Endothelial cell of hepatic sinusoid (primary cell): ENCODE results near the gene TRIM2.

Experiments
- in situ Hi-C: cut with HindIII; loops from 2 replicates; pipeline ENCODE4 v1.10.0; 2017; ENCODE audit warnings: low sequenced_read_pairs

TRIM2 gene

GRCh38 chr4:153221783-153222706 lies 17.8 kb downstream of the TRIM2 start:
- in situ Hi-C loops = no loop called here

- in situ Hi-C loops = no loop called here
Observed at GRCh38 chr4:153222707-153223426, 18.6 kb downstream of the TRIM2 start.

- in situ Hi-C loops = no loop called here
Observed at GRCh38 chr4:153223427-153223801, 19.2 kb downstream of the TRIM2 start.

GRCh38 chr4:153223930-153224329 lies 19.7 kb downstream of the TRIM2 start:
- in situ Hi-C loops = no loop called here

GRCh38 chr4:153224474-153224873 lies 20.2 kb downstream of the TRIM2 start:
- in situ Hi-C loops = no loop called here

GRCh38 chr4:153227469-153228075 lies 23.3 kb downstream of the TRIM2 start:
- in situ Hi-C loops = no loop called here

GRCh38 chr4:153228512-153229140 lies 24.4 kb downstream of the TRIM2 start:
- in situ Hi-C loops = no loop called here

GRCh38 chr4:153229545-153229944 lies 25.3 kb downstream of the TRIM2 start:
- in situ Hi-C loops = no loop called here

GRCh38 chr4:153232768-153233167 lies 28.5 kb downstream of the TRIM2 start:
- in situ Hi-C loops = no loop called here

- in situ Hi-C loops = no loop called here
Observed at GRCh38 chr4:153233761-153234371, 29.6 kb downstream of the TRIM2 start.

GRCh38 chr4:153234885-153235284 lies 30.6 kb downstream of the TRIM2 start:
- in situ Hi-C loops = no loop called here

GRCh38 chr4:153238135-153238919 lies 34.1 kb downstream of the TRIM2 start:
- in situ Hi-C loops = no loop called here

GRCh38 chr4:153239409-153239808 lies 35.2 kb downstream of the TRIM2 start:
- in situ Hi-C loops = no loop called here

- in situ Hi-C loops = no loop called here
Observed at GRCh38 chr4:153241295-153241694, 37.1 kb downstream of the TRIM2 start.

- in situ Hi-C loops = no loop called here
Observed at GRCh38 chr4:153241970-153242838, 38.0 kb downstream of the TRIM2 start.

- in situ Hi-C loops = no loop called here
Observed at GRCh38 chr4:153242839-153243324, 38.6 kb downstream of the TRIM2 start.

GRCh38 chr4:153243468-153243867 lies 39.2 kb downstream of the TRIM2 start:
- in situ Hi-C loops = no loop called here

GRCh38 chr4:153244969-153245368 lies 40.7 kb downstream of the TRIM2 start:
- in situ Hi-C loops = no loop called here

- in situ Hi-C loops = no loop called here
Observed at GRCh38 chr4:153245775-153246174, 41.5 kb downstream of the TRIM2 start.
